SU-DHL-6 (cell line): Measurements from ENCODE around the gene ELAVL3.

Source experiments
- EZH2phosphoT487 ChIP-seq: fragments of 200-600 bp; sonication (generic), shearing (Covaris generic); conservative IDR thresholded peaks from 2 replicates; pipeline ENCODE4 v1.6.1; 2018; ENCODE audit warnings: mild to moderate bottlenecking, antibody characterized with exemption, low read length, moderate library complexity, mixed read lengths
- TF ChIP-seq, protein P1 (sequence below): fragments of 200-600 bp; sonication (generic); IDR thresholded peaks from one replicate; pipeline ENCODE4 v1.5.1; 2017; ENCODE audit warnings: antibody characterized with exemption, mild to moderate bottlenecking, low read length, moderate library complexity; ENCODE audit not compliant: insufficient read depth, poor library complexity, severe bottlenecking

DNA sequence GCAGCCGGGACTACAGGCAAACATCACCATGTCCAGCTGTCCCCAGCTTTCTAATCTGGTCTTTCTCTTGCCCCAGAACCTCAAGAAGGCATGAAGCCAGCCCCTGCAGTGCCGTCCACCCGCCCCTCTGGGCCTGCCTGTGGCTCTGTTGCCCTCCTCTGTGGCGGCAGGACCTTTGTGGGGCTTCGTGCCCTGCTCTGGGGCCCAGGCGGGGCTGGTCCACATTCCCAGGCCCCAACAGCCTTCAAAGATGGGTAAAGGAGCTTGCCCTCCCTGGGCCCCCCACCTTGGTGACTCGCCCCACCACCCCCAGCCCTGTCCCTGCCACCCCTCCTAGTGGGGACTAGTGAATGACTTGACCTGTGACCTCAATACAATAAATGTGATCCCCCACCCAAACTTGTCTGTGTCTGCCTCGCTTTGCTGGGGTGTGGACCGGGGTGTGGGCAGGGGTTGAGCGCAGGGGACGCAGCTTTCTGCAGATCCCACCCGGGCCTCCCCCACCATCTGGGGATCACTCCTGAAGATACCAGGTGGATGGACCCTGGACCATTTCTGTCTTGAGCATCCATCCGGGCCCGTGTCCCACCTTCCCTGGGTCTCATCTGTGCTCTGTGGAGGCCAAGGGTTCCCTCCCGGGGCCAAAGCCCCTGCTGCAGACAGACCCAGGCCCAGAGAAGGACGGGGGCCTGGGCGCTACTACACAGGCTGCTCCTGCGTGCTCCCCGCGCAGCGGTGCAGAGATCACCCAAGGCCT lies 30.1 kb downstream of the ELAVL3 start:
- TF ChIP-seq EZH2phosphoT487 = no peak
- TF ChIP-seq, protein P1, sequence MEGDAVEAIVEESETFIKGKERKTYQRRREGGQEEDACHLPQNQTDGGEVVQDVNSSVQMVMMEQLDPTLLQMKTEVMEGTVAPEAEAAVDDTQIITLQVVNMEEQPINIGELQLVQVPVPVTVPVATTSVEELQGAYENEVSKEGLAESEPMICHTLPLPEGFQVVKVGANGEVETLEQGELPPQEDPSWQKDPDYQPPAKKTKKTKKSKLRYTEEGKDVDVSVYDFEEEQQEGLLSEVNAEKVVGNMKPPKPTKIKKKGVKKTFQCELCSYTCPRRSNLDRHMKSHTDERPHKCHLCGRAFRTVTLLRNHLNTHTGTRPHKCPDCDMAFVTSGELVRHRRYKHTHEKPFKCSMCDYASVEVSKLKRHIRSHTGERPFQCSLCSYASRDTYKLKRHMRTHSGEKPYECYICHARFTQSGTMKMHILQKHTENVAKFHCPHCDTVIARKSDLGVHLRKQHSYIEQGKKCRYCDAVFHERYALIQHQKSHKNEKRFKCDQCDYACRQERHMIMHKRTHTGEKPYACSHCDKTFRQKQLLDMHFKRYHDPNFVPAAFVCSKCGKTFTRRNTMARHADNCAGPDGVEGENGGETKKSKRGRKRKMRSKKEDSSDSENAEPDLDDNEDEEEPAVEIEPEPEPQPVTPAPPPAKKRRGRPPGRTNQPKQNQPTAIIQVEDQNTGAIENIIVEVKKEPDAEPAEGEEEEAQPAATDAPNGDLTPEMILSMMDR = no peak
